ENCODE measurements around the gene B4GALNT1. TPM values are rescaled to one million over a fixed set of nuclear protein-coding genes. Genes with fewer than 3 reads are reported as not detected.
"Not testable (repeated sequence)": the region's sequence is repeated elsewhere in the genome, so short reads cannot be mapped to it uniquely, and the experiment has no call there.

B4GALNT1 gene
- 1 to 10 TPM in 1 of 3 donors, under 1 TPM in 2; 0.64 to 2.2 (median 0.65) TPM for total RNA-seq
- long read RNA-seq, donor 1, partial matches to known transcripts: 1 of 6 reads
- long read RNA-seq, donor 1, other reads (novel, unspliced or antisense): 3 of 6 reads
- long read RNA-seq, donor 2: 0 reads

- DNase-seq: peak in 2 of 3 donors; percentile 48 to 70
- TF ChIP-seq CTCF (IDR thresholded peaks at IDR 0.05): peak; percentile 87
- ATAC-seq: peak; percentile 95
Observed at GRCh38 chr12:57632958-57633840, at the start of gene B4GALNT1. TSS of gene B4GALNT1 (minus strand) at chr12:57633201. CDS start at chr12:57632132, 1,069 bp downstream.

GRCh38 chr12:57679697-57680096, 46.7 kb upstream of the B4GALNT1 start:
- Histone ChIP-seq H3K36me3 (ENCODE audit: low read depth) (no peaks in the 10 kb centered on the region), H3K4me1 (ENCODE audit: low read depth) (no peaks in the 10 kb centered on the region), H3K9me3 (no peaks in the 10 kb centered on the region), H3K4me3 (no peak overlapping the region)
- TF ChIP-seq CTCF (IDR thresholded peaks at IDR 0.05): no peak
- DNase-seq: no peak
- intact Hi-C loops (cut with DNase I, micrococcal nuclease): no loop called here
- ATAC-seq: no peak

More at GRCh38 chr12:57632958-57633840, at the start of gene B4GALNT1:
- H3K4me3 ChIP-seq: no peak within 1 kb of the TSS
- no peaks in the 10 kb centered on the region for H3K9me3 ChIP-seq
- peaks cover 13% of the 10 kb centered on the region for H3K4me1 ChIP-seq (ENCODE audit: low read depth)
- no peaks in the 10 kb centered on the region for H3K36me3 ChIP-seq (ENCODE audit: low read depth)
- intact Hi-C loops (cut with DNase I, micrococcal nuclease): no loop called here

- intact Hi-C loops (cut with DNase I, micrococcal nuclease); DNase-seq; H3K9me3 ChIP-seq; H3K36me3 ChIP-seq (ENCODE audit: low read depth); H3K4me1 ChIP-seq (ENCODE audit: low read depth); H3K4me3 ChIP-seq; ATAC-seq: not testable (repeated sequence)
Observed at GRCh38 chr12:57677947-57678346, 44.9 kb upstream of the B4GALNT1 start.

GRCh38 chr12:57674691-57675090, 41.7 kb upstream of the B4GALNT1 start:
- TF ChIP-seq CTCF (IDR thresholded peaks at IDR 0.05): no peak
- intact Hi-C loops (cut with DNase I, micrococcal nuclease): no loop called here
- H3K4me1 ChIP-seq (ENCODE audit: low read depth): no peaks in the 10 kb centered on the region
- no peaks in the 10 kb centered on the region for H3K36me3 ChIP-seq (ENCODE audit: low read depth)
- DNase-seq (no peak), ATAC-seq (no peak)
- H3K9me3 ChIP-seq: no peaks in the 10 kb centered on the region
- no peak overlapping the region for H3K4me3 ChIP-seq

- TF ChIP-seq CTCF (IDR thresholded peaks at IDR 0.05): no peak
- intact Hi-C loops (cut with DNase I, micrococcal nuclease): no loop called here
- DNase-seq (no peak), ATAC-seq (no peak)
- no peaks in the 10 kb centered on the region for H3K36me3 ChIP-seq (ENCODE audit: low read depth)
- no peak overlapping the region for H3K4me3 ChIP-seq
- H3K4me1 ChIP-seq (ENCODE audit: low read depth): no peaks in the 10 kb centered on the region
- H3K9me3 ChIP-seq: no peaks in the 10 kb centered on the region
Observed at GRCh38 chr12:57672801-57673200, 39.8 kb upstream of the B4GALNT1 start.

- H3K4me3 ChIP-seq; intact Hi-C loops (cut with DNase I, micrococcal nuclease); ATAC-seq: not testable (repeated sequence)
Observed at GRCh38 chr12:57671811-57672210, 38.8 kb upstream of the B4GALNT1 start.

GRCh38 chr12:57669691-57670090, 36.7 kb upstream of the B4GALNT1 start:
- H3K36me3 ChIP-seq (ENCODE audit: low read depth); intact Hi-C loops (cut with DNase I, micrococcal nuclease); H3K9me3 ChIP-seq; H3K4me1 ChIP-seq (ENCODE audit: low read depth); DNase-seq; ATAC-seq; H3K4me3 ChIP-seq: not testable (repeated sequence)

More at GRCh38 chr12:57671811-57672210, 38.8 kb upstream of the B4GALNT1 start:
- H3K9me3 ChIP-seq; H3K36me3 ChIP-seq (ENCODE audit: low read depth); H3K4me1 ChIP-seq (ENCODE audit: low read depth); DNase-seq: not testable (repeated sequence)
